ENCODE data around the gene PTGR3. TPM values are rescaled to one million over a fixed set of nuclear protein-coding genes. Genes with fewer than 3 reads are reported as not detected.

PTGR3 gene
- total RNA-seq, 4 donors from 2014 or later, result 16.9 to 24.3 (median 21.1) TPM

- no peak for ATAC-seq (ENCODE audit: low FRiP score)
- TF ChIP-seq CTCF (IDR thresholded peaks at IDR 0.05), result no peak
- no peak for DNase-seq (ENCODE audit: low spot score)
These were observed 49.1 kb downstream of the PTGR3 start for GRCh38 chr18:75159646-75160356.

- ATAC-seq (ENCODE audit: low FRiP score) (no peak), DNase-seq (ENCODE audit: low spot score) (no peak)
- TF ChIP-seq CTCF (IDR thresholded peaks at IDR 0.05), result no peak
These were observed 49.8 kb downstream of the PTGR3 start for GRCh38 chr18:75159238-75159518.

Other genes with a start within 250 kb of the PTGR3 start
- 10 to 100 TPM; 11.6 to 18.4 (median 13.7) TPM for gene TSHZ1, start 1.7 kb upstream of the PTGR3 start, total RNA-seq
- not detected for gene SMIM21, start 218.6 kb upstream of the PTGR3 start, total RNA-seq